Thyroid gland (tissue), 4 donors: ENCODE results near the gene SAMD1.

ENCODE experiments used
- POLR2A ChIP-seq, 2 donors: fragments of 450-650 bp; IDR thresholded peaks; one replicate each; pipeline ENCODE4 v1.6.1; 2017; ENCODE audit warnings: antibody characterized with exemption in 2 of 2, mild to moderate bottlenecking in 2 of 2, moderate library complexity in 1 of 2
- TF ChIP-seq, protein P1 (sequence below), 6 experiments: fragments of 200-600 bp in 3 of 6; fragments of 450-650 bp in 3 of 6; sonication (generic) in 3 of 6; IDR thresholded peaks; one replicate each; pipeline ENCODE4 v1.5.1; 2016 to 2019; ENCODE audit warnings: antibody characterized with exemption in 6 of 6, mild to moderate bottlenecking in 2 of 6, inconsistent platforms in 1 of 6, moderate library complexity in 1 of 6

DNA sequence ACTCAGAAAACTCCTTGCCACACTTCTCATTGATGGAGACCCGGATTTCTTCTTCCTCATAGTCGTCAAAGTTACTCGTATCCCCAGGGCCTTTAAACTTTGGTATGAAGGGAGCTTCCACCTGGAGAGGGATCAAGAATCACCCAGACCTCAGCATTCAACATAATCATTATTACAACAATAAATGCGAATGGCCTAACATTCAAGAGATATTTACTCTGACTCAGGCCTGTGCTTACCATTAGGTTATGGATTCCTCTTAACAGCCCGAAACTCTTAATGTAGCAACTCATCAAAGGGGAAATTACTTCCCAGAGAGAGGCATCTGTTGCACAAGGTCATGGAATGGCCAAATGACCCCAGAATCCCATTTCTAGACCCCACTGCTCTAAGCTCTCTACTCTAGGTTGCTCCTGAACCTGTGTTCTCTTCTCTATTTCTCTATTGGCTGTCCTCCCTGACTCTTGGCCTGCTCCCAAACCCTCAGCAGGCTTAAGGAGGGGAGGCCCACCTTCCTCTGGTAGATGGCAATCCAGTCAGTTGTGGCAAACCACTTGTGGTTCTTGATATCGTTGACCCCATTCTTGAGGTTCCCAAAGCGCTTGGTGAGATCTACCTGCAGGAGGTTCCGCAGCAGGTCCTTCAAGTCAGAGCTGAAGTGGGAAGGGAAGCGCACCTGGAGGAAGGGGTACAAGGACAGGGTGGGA is 2.7 kb upstream of the SAMD1 start:
- TF ChIP-seq, protein P1, sequence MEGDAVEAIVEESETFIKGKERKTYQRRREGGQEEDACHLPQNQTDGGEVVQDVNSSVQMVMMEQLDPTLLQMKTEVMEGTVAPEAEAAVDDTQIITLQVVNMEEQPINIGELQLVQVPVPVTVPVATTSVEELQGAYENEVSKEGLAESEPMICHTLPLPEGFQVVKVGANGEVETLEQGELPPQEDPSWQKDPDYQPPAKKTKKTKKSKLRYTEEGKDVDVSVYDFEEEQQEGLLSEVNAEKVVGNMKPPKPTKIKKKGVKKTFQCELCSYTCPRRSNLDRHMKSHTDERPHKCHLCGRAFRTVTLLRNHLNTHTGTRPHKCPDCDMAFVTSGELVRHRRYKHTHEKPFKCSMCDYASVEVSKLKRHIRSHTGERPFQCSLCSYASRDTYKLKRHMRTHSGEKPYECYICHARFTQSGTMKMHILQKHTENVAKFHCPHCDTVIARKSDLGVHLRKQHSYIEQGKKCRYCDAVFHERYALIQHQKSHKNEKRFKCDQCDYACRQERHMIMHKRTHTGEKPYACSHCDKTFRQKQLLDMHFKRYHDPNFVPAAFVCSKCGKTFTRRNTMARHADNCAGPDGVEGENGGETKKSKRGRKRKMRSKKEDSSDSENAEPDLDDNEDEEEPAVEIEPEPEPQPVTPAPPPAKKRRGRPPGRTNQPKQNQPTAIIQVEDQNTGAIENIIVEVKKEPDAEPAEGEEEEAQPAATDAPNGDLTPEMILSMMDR (IDR thresholded peaks at IDR 0.05), result no peak
- no peak for TF ChIP-seq POLR2A (IDR thresholded peaks at IDR 0.05)
